Large intestine (tissue), 3 donors: Measurements from ENCODE around the gene TRAPPC3L. TPM values are rescaled to one million over a fixed set of nuclear protein-coding genes. Genes with fewer than 3 reads are reported as not detected.

ENCODE experiments used
- DNase-seq, 2 donors: peaks; one replicate each; pipeline versions ENCODE4 v3.0.0 to v3.0.0-alpha.2; 2013
- H3K27ac ChIP-seq: one replicate; pipeline ENCODE4 v1.5.1; 2013; ENCODE audit warnings: low read length
- H3K27me3 ChIP-seq: 2 replicates; pipeline ENCODE4 v1.6.1; 2013; ENCODE audit warnings: low read length; ENCODE audit not compliant: control insufficient read depth, insufficient read depth
- H3K36me3 ChIP-seq: 2 replicates; pipeline ENCODE4 v1.6.1; 2013; ENCODE audit warnings: low read length; ENCODE audit not compliant: control insufficient read depth, insufficient read depth
- H3K4me1 ChIP-seq: one replicate; pipeline ENCODE4 v1.6.1; 2013; ENCODE audit warnings: low read length; ENCODE audit not compliant: control insufficient read depth, insufficient read depth
- H3K4me3 ChIP-seq: one replicate; pipeline ENCODE4 v1.5.1; 2013; ENCODE audit warnings: low read length
- H3K9me3 ChIP-seq: one replicate; pipeline ENCODE4 v1.6.1; 2013; ENCODE audit warnings: mild to moderate bottlenecking, low read depth, low read length, moderate library complexity; ENCODE audit not compliant: control insufficient read depth
- WGBS: methylation state at CpG from one replicate; pipeline ENCODE4 v1.1.5; 2013; ENCODE audit warnings: low lambda C conversion rate; ENCODE audit not compliant: insufficient coverage; 5-methylcytosine and 5-hydroxymethylcytosine counted together
- polyA plus RNA-seq: library from polyadenylated mRNA; unstranded; fragments of 120-200 nt; gene quantifications from one replicate; pipeline ENCODE4 v1.2.1, GENCODE V29; 2013

The TRAPPC3L gene
- polyA plus RNA-seq, 1 donor, result 0.18 TPM

DNA sequence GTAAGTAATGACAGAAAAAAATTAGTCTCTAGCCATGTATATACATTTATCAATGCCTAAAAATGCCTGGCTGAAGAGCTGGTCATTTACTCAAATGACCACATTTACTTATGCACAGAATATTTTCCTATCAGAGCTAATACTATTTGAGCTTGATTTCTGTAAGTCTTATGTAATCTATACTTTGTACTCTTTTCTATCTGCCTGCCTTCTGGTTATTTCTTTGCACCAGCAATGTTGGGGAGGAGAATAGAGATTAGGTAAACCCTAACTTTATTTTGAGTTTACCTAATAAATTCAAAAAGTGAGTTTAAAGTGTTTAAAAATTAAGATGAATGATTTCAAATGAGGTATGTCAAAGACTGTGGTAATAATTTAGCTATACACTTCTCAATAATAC is 30.3 kb downstream of the TRAPPC3L start:
- Histone ChIP-seq H3K9me3 (no peaks in the 10 kb centered on the region), H3K4me3 (no peak overlapping the region), H3K27me3 (no peaks in the 10 kb centered on the region), H3K36me3 (no peaks in the 10 kb centered on the region), H3K27ac (no peak overlapping the region), H3K4me1 (no peaks in the 10 kb centered on the region)
- DNase-seq, result no peak

GRCh38 chr6:116514111-116514510 is 31.4 kb downstream of the TRAPPC3L start:
- Histone ChIP-seq H3K4me1 (no peaks in the 10 kb centered on the region), H3K9me3 (no peaks in the 10 kb centered on the region), H3K36me3 (no peaks in the 10 kb centered on the region), H3K27ac (no peak overlapping the region), H3K4me3 (no peak overlapping the region), H3K27me3 (no peaks in the 10 kb centered on the region)
- DNase-seq, result no peak
- WGBS, result 100% methylated on average over 4 of the region's 4 CpGs

- Histone ChIP-seq H3K4me1 (no peaks in the 10 kb centered on the region), H3K9me3 (no peaks in the 10 kb centered on the region), H3K4me3 (no peak overlapping the region), H3K36me3 (no peaks in the 10 kb centered on the region), H3K27me3 (no peaks in the 10 kb centered on the region), H3K27ac (no peak overlapping the region)
- 100% methylated on average over 1 of the region's 2 CpGs for WGBS
- DNase-seq, result no peak
Measured at GRCh38 chr6:116513224-116513875, 32.1 kb downstream of the TRAPPC3L start.

DNA sequence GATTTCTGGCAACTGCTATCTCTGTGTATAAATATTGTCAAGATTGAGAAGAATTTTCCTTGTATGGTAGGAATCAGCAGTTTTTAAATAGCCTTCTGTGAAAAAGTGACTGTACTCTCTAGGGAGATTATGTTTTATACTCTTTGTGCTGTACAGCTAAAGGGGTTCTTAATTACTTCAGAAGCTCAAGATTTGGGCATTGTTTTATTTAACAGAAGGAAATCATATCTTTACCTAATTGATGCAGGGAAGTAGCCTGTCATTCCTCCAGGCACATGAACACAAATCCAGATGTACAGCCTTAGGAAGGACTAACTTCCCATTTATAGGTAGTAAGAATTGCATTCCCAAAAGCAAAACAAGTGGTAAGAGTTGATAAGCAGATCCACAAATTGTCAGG is 32.8 kb downstream of the TRAPPC3L start:
- Histone ChIP-seq H3K4me3 (no peak overlapping the region), H3K9me3 (no peaks in the 10 kb centered on the region), H3K4me1 (no peaks in the 10 kb centered on the region), H3K36me3 (no peaks in the 10 kb centered on the region), H3K27ac (no peak overlapping the region), H3K27me3 (no peaks in the 10 kb centered on the region)
- no peak for DNase-seq

- Histone ChIP-seq H3K27me3 (no peaks in the 10 kb centered on the region), H3K4me3 (peak overlapping the region; percentile 3), H3K27ac (peak overlapping the region; percentile 8), H3K4me1 (no peaks in the 10 kb centered on the region), H3K36me3 (no peaks in the 10 kb centered on the region), H3K9me3 (no peaks in the 10 kb centered on the region)
- no CpG with 5 or more reads among the region's 4 CpGs for WGBS
- DNase-seq, result no peak
Measured at GRCh38 chr6:116512111-116512559, 33.3 kb downstream of the TRAPPC3L start.

- H3K9me3 ChIP-seq, result no peaks in the 10 kb centered on the region
- peak; percentile 26 to 27 for DNase-seq
- no peaks in the 10 kb centered on the region for H3K4me1 ChIP-seq
- H3K36me3 ChIP-seq, result no peaks in the 10 kb centered on the region
- H3K27ac ChIP-seq, result peak within 1 kb of the TSS; percentile 8
- 0% methylated on average over 1 of the region's 10 CpGs for WGBS
- H3K27me3 ChIP-seq, result no peaks in the 10 kb centered on the region
- peak within 1 kb of the TSS; percentile 3 for H3K4me3 ChIP-seq
Measured at GRCh38 chr6:116511424-116512110, 33.9 kb downstream of the TRAPPC3L start, which contains the start of gene CALHM5. TSS of gene CALHM5 (plus strand) at chr6:116511639. CDS start at chr6:116511697, 58 bp downstream.

DNA sequence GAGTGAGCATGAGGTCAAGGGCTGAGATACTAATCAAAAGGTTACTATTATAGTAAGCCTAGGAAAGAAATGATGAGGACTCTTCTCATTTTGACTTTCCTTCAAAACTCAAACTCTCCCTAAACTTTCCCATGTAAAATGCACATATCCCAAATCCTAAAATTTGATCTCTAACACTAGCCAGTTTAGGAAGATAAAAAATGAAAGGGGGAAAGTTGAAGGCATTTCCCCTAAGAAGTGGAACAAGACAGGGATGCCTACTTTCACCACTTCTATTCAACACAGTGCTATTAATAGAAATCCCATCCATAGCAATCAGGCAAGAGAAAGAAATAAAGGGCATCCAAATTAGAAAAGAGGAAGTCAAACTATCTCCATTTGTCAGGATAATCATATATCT is 37.0 kb downstream of the TRAPPC3L start:
- H3K4me3 ChIP-seq, result no peak overlapping the region
- no peaks in the 10 kb centered on the region for H3K36me3 ChIP-seq
- no peaks in the 10 kb centered on the region for H3K9me3 ChIP-seq
- DNase-seq, result no peak
- H3K27ac ChIP-seq, result no peak overlapping the region
- no peaks in the 10 kb centered on the region for H3K27me3 ChIP-seq
- H3K4me1 ChIP-seq, result no peaks in the 10 kb centered on the region

GRCh38 chr6:116507324-116507723 is 38.2 kb downstream of the TRAPPC3L start:
- Histone ChIP-seq H3K4me1 (no peaks in the 10 kb centered on the region), H3K27me3 (no peaks in the 10 kb centered on the region), H3K36me3 (no peaks in the 10 kb centered on the region), H3K9me3 (no peaks in the 10 kb centered on the region), H3K27ac (no peak overlapping the region), H3K4me3 (no peak overlapping the region)
- DNase-seq, result no peak
- WGBS, result 100% methylated on average over 1 of the region's 3 CpGs

DNA sequence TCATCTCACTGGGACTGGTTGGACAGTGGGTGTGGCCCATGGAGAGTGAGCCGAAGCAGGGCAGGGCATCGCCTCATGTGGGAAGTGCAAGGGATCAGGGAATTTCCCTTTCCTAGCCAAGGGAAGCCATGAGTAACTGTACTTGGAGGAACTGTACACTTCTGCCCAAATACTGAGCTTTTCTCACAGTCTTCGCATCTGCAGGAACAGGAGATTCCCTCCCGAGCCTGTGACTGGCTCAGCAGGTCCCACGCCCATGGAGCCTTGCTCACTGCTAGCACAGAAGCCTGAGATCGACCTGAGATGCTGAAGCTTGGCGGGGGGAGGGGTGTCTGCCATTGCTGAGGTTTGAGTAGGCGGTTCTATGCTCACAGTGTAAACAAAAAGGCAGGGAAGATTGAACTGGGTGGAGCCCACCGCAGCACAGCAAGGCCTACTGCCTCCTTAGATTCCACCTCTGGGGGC is 44.5 kb downstream of the TRAPPC3L start:
- Histone ChIP-seq H3K27me3 (no peaks in the 10 kb centered on the region), H3K27ac (no peak overlapping the region), H3K4me3 (no peak overlapping the region), H3K9me3 (no peaks in the 10 kb centered on the region), H3K36me3 (no peaks in the 10 kb centered on the region), H3K4me1 (no peaks in the 10 kb centered on the region)
- WGBS, result no CpG with 5 or more reads among the region's 9 CpGs
- DNase-seq, result no peak

- 83% methylated on average over 1 of the region's 3 CpGs for WGBS
- no peaks in the 10 kb centered on the region for H3K36me3 ChIP-seq
- H3K9me3 ChIP-seq, result no peaks in the 10 kb centered on the region
- H3K4me3 ChIP-seq, result no peak overlapping the region
- H3K4me1 ChIP-seq, result no peaks in the 10 kb centered on the region
- no peaks in the 10 kb centered on the region for H3K27me3 ChIP-seq
- H3K27ac ChIP-seq, result no peak overlapping the region
- DNase-seq, result no peak
Measured at GRCh38 chr6:116497113-116497676, 48.3 kb downstream of the TRAPPC3L start.
